Stimulated activated CD4-positive, alpha-beta T cell treated with anti-CD3 and anti-CD28 coated beads, Interleukin-1b, Interleukin-23, amount 100 ng/mL, for 24 hours (primary cell): ENCODE results near the gene ACP7.

ENCODE experiments used
- DNase-seq, 4 experiments: peaks; one replicate each; pipeline ENCODE4 v3.0.0-alpha.2; 2020; ENCODE audit warnings: low read depth in 4 of 4, low spot score in 1 of 4

The ACP7 gene

GRCh38 chr19:39146686-39147450 is 62.7 kb downstream of the ACP7 start:
- DNase-seq: no peak

DNA sequence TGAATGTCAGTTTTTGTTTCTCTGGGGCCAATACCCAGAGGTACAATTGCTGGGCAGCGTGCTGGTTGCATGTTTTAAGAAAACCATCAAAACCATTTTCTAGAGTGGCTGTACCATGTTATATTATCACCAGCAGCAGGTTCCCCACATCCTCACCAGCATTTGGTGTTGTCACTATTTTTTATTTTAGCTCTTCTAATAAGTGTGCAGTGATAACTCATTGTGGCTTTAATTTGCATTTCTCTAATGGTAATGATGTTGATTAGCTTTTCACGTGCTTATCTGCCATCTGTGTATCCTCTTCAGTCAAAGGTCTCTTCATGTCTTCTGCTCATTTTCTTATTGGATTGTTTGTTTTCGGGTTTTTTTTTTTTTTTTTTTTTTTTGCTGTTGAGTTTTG is 63.3 kb downstream of the ACP7 start:
- DNase-seq: no peak

- no peak for DNase-seq
Measured at GRCh38 chr19:39148939-39149529, 64.9 kb downstream of the ACP7 start.

- no peak for DNase-seq
Measured at GRCh38 chr19:39150235-39150634, 66.1 kb downstream of the ACP7 start.

DNA sequence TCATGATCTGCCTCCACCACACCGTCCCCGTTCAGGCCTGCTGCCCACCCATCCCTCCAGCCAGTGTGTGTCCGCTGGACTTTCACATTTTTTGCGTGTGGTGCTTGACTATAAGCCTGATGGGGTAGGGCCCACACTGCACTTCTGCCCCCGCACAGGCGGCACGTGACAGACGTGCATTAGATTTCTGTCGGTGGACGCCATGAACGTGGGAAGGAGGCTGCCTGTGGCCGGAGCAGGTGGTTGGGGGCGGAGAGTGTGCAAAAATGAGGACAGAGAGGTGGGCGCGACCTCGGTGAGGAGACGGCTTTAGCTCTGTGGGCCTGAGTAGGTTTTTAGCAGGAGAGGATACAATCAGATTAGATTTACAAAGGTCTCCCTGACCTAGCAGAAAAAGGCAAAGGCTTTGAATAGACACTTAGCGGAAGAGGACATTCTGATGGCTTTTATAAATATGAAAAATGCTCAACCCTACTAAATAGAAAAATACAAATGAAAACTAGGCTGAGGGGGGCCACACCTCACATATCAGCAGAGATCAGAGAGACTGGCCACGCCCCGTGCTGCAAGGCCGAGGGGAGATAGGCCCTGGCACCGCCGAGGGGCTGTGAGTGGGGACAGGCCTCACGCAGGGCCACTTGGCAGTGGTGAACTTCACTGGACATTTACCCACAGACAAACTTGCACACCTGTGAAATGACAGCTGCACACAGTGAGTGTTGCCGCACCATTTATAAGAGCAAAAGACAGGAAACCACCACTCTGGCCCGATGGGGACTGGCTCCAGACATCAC is 66.8 kb downstream of the ACP7 start:
- DNase-seq: no peak

- DNase-seq: no peak
Measured at GRCh38 chr19:39152066-39152465, 67.9 kb downstream of the ACP7 start.

- DNase-seq: no peak
Measured at GRCh38 chr19:39154100-39154628, 70.0 kb downstream of the ACP7 start.

DNA sequence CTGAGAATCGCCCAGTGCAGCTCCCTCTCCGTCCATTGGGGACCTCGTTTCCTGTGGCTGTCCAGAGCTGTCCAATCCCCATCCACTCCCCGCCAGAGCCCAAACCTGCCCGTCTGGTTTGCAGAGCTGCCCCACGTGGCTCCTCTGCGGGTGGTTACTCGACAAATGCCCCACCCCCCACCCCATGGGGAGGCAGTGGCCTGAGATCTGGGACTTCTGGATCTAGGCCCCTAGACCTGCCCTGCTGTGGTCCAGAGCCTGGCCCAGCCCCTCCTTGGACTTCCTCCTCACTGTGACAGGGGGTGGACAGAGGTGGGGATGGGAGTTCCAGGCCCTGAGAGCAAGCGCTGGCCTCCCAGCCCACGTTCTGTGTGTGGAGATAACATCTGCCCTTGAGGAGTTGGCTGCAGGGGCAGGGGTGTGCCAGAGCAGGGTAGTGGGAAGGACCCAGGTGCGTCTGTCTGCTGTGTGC is 70.5 kb downstream of the ACP7 start:
- DNase-seq: no peak

DNA sequence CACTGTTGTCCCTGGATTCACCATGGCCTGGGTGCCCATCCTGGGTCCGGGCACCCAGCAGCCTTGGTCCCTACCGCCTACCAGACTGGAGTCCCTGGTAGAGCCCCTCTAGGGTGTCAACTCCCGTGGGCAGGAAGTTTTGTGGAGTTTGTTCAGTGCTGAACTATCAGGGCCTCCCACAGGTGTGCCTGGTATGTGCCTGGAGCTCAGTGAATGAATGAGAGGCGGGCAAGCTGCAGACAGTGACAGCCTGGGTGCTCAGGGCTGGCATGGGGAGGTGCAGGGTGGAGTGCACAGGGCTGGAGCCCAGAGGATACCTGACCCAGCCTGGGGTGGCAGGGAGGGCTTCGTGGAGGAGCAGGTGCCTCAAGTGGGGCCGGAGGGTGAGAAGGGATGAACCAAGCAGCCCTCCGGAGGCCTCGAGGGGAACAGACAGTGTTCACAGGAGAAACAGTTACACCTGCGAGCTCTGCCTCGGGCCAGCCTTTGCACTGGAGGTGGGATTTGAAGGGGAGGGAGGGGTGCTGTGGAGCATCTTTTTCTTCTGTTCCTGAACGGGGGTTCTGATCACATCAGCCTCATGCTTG is 71.0 kb downstream of the ACP7 start:
- DNase-seq: no peak

DNA sequence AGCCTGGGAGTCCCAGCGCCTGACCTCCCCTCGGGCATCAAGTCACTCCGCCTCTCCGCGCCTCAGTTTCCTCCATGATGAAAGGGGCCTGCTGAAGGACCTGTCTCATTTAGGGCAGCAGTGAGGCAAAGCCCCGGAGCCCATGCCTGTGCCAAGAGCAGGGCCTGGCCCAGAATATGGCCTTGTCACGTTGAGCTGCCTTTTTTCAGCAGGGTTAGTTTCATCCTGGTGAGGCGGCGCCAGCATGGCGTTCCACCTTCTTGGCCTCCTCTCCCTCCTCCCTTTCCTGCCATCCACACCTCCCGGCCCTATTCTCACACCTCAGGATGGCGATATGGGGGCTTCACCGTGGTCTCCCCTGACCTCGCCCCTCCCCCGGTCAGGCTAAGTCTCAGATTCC is 71.6 kb downstream of the ACP7 start:
- no peak for DNase-seq

- no peak for DNase-seq
Measured at GRCh38 chr19:39156326-39157230, 72.4 kb downstream of the ACP7 start.

DNA sequence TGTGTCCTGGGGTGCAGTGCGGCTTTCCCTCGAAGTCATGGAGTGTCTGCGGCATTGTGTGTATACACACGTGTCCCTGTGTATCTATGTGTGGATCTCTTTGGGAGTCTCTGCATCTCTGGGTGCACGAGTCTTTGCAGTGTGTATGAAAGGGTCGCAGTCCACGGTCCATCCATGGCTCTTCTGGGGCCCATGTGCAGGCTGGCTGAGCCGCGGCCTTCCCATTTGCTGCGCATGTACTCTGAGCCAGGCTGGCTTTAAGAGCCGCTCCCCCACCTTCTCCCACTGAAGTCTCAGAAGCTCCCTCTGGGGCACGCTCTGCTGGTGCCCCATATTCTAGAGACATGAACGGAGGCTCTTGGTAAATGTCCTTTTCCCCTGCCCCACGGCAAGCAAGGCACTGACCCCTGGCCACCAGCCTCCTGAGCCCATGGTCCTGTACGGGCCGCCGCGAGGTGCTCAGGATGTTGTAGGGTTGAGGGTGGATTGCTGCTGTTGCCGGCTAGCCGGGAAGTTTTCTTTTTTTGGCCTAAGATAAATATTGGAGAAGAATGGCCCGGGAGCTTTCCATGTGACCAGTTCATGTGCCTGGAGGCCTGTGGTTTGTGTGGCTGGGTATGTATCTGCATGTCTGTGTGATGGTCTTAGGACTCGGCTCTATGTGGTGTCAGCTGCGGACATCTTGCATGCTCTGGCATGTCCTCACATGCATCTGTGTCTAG is 73.3 kb downstream of the ACP7 start:
- DNase-seq: no peak

DNA sequence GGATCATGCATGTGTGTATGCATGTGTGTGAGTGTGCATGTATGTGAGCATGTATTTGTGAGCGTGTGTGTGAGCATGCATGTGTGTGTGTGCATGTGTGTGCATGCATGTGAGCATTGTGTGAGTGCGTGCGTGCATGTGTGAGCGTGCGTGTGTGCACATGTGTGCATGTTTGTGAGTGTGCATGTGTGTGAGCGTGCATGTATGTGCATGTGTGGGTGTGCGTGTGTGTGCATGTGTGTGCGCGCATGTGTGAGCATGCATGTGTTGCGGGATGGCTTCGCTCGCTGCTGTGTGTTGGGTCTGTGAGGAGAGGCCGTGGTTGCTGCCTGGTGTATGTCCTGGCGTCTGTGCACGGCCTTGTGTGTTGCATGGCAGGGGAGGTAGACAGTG is 73.8 kb downstream of the ACP7 start:
- no peak for DNase-seq

GRCh38 chr19:39158646-39159260 is 74.6 kb downstream of the ACP7 start:
- DNase-seq: no peak

DNA sequence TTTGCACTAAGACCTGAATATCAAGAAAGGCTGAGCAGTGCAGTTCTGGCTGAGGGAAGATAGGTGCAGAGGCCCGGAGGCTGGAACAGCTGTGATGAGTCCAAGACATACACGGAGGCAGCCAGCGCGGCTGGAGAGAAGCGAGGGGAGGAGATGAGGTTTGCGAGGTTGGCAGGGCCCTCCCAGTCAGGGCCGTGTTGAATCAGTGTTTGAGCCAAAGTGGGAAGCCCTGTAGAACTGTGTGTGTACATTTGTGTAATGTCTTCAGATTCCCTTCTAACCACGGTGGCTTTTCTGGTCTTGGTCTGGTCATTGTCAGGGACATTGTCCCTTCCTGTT is 76.3 kb downstream of the ACP7 start:
- no peak for DNase-seq
